GM11168 (cell line): ENCODE results near the gene RAB11B.
"Not testable (repeated sequence)": the region's sequence is repeated elsewhere in the genome, so short reads cannot be mapped to it uniquely, and the experiment has no call there.

Source experiments
- in situ Hi-C: fragments of 300-500 bp; cut with MboI; formaldehyde crosslinking; loops from one replicate; pipeline ENCODE4 v1.12.0; 2022; ENCODE audit warnings: low sequenced_read_pairs; ENCODE audit not compliant: unreplicated experiment

The RAB11B gene

DNA sequence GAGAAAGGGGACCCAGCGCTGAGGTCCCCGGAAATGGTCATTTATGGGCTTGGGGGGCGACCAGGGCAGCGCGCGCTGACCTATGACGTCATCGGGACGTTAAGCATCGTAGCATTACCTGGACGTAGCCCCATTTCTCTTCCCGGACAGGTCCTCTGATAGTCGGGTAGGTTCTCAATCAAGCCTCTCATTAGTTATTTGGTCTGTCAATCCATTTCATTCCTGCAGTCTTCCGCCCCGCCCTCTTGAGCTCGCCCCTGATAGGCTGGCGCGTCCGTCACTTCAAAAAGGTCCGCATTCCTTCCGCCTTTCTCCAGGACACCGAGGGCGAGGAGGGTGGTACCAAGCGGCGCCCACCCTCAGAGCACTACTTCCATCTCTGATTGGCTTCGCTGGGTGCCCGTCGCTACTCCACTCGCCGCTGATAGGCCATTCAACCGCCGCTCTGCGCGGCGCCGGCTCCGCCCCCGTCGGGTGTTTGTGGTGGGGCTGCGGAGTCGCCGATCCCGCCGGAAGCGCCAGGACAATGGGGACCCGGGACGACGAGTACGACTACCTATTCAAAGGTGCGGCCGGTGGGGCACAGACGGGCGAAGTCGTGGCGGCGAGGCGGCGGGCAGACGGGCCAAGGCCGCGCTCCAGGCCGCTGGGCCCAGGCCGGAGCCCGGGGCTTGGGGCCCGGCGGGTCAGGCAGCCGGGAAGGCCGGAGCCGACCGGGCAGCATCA lies at the start of gene RAB11B:
RAB11B (plus strand) TSS at position 470 of the 726 bp plus-strand sequence; CDS start at position 527, 57 bp downstream.
- in situ Hi-C loops = no loop called here

DNA sequence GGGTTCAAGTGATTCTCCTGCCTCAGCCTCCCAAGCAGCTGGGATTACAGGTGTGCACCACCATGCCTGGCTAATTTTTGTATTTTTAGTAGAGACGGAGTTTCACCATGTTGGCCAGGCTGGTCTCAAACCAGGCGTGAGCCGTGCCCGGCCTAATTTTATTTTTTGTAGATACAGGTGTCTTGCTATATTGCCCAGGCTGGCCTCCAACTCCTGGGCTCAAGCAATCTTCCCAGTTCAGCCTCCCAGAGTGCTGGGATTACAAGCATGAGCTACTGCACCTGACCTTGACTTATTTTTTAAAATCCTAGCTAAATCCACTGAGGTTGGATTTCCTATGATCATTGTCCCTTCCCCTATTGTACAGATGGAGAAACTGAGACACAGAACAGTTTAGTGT lies 48.7 kb upstream of the RAB11B start:
- in situ Hi-C loops = not testable (repeated sequence)

DNA sequence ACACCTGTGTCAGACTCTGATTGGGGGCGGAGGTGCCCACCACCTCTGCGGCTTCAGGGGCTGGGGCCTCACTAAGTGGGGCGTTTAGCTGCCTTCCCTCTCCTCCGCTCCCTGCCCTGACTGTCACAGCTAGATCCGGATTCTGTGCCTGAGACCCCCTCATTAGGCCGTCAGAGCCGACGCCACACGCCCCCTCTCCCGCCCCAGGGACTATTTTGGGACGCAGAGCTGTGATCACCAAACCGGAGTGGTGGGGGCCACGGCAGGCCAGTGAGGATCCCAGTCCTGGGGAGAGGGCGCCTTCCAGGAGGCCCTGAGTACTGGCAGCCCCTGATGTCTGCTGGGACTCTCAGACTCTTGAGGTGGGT lies 47.9 kb upstream of the RAB11B start:
- in situ Hi-C loops = no loop called here

DNA sequence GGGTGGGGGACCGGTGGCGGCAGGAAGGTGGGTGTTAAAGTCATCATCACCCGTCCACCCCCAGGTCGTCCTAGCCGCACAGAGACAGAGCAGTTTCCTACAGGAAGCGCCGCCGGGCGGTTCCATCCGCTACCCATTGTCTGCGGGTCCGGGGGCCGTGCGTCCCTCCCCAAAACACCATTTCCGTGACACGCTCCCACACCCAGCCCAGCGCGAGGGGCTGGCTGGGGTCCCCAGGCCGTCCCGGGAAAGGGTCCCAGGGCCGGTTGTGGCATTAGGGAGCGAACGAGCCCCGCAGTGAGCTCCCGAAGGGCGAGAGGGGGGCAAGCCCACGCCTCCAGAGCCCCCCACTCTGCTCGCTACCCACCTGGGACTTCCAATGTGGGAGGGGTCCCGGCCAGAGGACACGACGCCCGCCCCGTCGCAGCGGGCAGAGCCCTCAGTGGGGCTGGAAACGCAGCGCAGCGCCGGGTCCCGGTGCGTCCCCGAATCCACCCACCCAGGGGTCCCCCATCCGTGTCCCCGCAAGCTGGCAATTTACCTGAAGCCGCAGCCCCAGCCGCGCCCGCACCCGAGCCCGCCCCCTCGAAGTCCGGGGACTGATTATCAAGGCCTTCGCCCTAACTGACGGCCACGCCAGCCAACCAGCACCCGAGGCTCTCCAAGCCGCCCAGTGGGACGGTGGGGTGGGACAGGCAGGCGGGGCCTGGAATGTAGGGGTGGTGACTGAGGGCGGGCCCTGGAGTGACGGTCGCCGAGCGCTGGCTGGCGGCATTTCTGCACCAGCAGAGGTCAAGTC lies 47.3 kb upstream of the RAB11B start, which contains the start of gene KANK3:
KANK3 (minus strand) TSS at position 579 of the 799 bp plus-strand sequence. CDS start 5,434 bp downstream, outside the sequence.
- in situ Hi-C loops = no loop called here

DNA sequence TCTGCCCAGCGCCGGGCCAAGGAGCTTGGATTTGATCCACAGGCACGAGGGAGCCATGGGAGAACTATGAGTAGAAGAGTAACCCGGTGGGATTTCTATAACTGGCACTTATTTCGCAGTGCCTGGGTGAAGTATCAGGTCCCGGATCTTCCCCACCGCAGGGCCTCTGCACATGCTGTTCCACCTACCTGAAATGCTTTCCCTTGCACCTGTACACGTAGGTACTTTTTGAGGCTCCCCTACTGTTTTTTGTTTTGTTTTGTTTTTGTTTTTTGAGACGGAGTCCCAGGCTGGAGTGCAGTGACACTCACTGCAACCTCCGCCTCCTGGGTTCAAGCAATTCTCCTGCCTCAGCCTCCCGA lies 46.7 kb upstream of the RAB11B start:
- in situ Hi-C loops = no loop called here

DNA sequence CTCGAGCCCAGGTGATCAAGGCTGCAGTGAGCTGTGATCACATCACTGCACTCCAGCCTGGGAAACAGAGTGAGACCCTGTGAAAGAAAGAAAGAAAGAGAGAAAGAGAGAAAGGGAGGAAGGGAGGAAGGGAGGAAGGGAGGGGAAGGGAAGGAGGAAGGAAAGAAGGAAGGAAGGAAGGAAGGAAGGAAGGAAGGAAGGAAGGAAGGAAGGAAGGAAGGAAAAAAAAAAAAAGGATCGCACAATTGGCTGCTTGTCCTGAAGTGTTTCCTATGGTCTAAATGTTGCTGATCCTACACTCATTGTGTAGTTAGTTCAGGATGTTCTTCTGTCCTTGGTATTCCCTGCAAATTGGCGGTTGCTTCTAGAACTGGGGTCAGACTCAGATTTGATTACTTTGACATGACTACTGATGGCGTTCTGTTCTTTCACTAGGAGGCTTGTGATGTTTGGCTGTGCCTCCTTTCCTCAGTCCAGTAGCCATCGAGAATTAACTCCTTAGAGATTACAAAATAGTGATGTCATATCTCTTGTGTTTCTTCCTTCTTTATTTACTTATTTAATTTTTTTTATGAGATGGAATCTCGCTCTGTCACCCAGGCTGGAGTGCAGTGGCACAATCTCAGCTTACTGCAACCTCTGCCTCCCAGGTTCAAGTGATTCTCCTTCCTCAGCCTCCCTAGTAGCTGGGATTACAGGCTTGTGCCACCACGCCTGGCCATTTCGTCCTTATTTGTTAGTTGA lies 40.4 kb upstream of the RAB11B start:
- in situ Hi-C loops = not testable (repeated sequence)

DNA sequence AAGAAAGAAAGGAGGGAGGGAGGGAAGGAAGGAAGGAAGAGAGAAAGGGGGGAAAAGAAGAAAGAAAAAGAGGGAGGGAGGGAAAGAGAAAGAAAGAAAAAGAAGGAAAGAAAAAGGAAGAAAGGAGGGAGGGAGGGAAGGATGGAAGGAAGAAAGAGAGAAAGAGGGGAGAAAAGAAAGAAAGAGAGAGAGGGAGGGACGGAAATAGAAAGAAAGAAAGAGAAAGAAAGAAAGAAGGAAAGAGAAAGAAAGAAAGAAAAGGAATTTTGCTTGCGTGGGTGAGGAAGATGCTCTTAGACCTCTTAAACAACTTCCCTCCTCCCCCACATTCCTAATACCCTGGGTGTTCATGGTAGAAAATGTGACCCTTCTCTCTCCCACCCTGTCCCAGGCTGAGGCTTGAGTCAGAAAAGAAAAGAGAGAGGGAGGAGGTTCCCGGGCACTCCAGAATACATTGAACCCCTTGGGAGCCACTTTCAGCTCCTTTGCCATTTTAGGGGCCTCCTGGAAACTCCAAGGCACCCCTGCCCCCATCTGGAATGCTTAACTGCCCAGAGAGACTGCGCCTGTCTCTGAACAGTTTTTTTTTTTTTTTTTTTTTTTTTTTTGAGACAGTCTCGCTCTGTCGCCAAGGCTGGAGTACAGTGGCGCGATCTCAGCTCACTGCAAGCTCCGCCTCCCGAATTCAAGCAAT lies 37.9 kb upstream of the RAB11B start:
- in situ Hi-C loops = no loop called here

DNA sequence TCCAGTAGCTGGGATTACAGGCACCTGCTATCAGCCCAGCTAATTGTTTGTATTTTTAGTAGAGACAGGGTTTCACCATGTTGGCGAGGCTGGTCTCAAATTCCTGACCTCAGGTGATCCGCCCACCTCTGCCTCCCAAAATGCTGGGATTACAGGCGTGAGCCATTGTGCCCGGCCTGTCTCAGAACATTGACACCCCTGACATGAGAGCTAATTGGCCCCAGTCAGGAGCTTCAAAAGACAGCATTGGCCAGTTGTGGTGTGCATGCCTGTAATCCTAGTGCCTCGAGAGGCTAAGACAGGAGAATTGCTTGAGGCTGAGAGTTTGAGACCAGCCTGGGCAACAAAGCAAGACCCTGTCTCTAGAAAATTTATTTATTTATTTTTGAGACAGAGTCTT lies 37.3 kb upstream of the RAB11B start:
- in situ Hi-C loops = not testable (repeated sequence)

DNA sequence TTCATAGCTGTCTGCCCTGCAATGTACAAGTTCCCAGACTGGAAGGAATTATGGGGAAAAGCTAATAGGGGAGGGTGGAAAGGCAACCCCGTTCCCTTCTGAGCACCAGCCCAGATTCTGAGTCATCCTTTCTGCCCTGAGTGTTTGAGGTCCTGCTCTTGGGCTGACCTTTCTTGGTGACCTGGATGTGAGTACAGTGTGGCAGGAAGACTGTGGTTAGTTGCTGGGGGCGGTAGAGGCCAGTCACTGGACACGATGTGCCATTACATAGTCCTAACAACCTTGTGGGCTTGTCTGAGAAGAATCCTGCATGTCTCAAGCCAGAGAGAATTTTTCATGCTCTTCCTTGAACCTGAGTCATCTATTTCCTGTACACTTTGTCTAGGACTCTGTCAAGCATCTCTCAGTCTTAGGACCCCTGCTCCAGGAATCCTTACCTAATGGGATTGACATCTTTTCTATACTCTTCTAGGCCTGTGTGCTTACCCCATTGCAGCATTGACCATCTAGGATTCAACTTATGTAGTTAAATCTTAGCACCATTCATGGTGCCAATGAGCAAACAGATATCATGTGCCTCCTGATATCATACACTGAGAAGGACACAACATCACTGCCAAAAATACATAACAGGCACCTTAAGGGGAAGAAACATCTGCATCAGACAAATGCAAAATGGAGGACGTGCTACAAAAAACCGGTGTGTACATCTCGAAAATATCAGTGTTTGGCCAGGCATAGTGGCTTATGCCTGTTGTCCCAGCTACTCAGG lies 34.3 kb upstream of the RAB11B start:
- in situ Hi-C loops = no loop called here

DNA sequence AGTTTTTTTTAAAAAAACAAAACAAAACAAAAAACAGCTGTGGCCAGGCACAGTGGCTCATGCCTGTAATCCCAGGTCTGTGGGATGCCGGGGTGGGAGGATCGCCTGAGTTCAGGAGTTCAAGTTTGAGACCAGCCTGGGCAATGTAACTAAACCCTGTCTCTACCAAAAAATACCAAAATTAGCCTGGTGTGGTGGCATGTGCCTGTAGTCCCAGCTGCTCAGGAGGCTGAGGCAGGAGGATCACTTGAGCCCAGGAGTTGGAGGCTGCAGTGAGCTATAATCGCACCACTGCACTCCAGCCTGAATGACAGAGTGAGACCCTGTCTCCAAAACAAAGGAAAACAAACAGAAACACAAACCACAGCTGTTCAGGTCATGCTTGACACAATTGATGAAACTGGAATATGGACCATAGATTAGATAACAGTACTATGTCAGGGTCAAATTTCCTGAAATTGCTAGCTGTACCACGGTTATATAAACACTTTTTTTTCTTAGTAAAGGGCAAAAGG lies 33.1 kb upstream of the RAB11B start:
- in situ Hi-C loops = no loop called here

DNA sequence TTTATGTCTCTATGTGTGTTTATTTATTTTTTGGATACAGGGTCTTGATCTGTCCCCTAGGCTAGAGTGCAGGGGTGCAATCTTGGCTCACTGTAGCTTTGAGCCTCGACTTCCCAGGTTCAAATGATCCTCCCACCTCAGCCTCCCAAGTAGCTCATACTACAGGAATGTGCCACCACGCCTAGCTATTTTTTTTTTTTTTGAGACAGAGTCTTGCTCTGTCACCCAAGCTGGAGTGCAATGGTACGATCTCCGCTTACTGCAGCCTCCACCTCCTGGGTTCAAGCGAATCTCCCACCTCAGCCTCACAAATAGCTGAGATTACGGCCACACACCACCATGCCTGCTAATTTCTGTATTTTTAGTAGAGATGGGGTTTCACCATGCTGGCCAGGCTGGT lies 31.2 kb upstream of the RAB11B start:
- in situ Hi-C loops = no loop called here

DNA sequence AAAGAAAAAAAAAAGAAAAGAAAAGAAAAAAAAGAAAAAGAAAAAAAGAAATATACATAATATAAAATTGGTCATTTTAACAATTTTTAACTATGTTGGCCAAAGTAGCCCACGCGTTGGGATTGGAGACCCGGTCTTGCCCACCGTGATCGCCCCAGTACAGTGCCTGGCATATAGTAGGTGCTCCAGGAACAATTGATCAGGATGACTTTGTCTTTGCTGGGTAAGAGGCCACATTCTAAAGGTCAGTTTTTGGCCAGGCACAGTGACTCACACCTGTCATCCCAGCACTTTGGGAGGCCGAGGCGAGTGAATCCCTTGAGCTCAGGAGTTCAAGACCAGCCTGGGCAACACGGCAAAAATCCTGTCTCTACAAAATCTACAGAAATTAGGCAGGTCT lies 30.0 kb upstream of the RAB11B start:
- in situ Hi-C loops = no loop called here

DNA sequence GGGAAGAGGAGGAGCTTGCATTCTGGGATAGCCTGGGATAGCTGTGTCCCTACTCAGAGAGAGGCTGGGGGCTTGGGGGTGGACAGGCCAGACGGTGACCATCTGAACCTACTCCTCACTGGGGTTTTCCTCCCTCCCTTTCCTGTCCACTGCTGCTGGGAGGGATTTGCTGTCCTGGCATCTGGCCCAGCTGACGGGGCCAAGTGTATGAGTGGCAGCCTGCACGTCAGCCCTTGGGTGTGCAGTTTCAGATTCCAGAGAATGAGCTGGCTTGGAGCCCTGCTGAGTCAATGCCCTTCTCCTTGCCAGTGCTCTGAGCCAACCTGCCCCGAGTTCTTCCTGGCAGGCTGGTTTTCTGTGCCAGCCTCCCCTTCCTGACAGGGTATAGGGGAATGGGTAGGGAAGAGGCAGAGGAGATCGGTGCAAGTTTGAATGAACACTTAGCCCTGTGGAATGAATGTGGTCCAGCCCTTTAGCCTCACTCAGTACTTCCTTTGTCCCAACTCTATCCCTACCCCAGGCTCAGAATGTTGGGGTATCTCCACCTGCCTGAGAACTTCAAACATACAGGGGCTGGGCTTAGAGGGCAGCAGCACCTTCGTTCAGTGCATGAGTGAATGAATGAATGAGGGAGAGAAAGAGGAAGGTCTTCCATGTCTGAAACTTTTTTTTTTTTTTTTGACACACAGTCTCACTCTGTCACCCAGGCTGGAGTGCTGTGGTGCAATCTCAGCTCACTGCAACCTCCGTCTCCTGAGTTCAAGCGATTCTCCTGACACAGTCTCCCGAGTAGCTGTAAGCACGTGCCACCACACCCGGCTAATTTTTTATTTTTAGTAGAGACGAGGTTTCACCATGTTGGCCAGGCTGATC lies 28.0 kb upstream of the RAB11B start:
- in situ Hi-C loops = no loop called here

DNA sequence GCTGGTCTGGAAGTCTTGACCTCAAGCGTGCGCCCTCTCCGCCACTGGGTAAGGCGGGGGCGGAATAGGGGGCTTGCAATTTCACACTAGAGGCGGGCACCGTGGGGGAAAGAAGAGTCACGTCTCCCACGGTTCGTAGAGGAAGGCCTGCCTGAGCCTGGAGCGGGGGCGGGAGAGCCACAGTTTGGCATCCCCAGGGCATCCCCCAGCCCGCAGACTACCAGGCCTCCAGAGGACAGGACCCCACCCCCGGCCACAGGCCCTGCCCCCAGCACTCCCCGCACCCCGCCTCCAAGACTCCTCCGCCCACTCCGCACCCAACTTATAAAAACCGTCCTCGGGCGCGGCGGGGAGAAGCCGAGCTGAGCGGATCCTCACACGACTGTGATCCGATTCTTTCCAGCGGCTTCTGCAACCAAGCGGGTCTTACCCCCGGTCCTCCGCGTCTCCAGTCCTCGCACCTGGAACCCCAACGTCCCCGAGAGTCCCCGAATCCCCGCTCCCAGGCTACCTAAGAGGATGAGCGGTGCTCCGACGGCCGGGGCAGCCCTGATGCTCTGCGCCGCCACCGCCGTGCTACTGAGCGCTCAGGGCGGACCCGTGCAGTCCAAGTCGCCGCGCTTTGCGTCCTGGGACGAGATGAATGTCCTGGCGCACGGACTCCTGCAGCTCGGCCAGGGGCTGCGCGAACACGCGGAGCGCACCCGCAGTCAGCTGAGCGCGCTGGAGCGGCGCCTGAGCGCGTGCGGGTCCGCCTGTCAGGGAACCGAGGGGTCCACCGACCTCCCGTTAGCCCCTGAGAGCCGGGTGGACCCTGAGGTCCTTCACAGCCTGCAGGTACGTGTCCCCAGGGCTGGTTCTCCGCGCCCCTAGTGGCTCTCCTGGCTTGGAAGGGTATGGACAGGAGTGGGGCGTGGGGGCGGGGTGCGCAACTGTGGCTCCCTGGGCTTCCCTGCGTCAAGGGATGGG lies 26.1 kb upstream of the RAB11B start, which contains the start of gene ANGPTL4:
ANGPTL4 (plus strand) TSS at position 353 of the 969 bp plus-strand sequence; CDS start at position 520, 167 bp downstream.
- in situ Hi-C loops = no loop called here

DNA sequence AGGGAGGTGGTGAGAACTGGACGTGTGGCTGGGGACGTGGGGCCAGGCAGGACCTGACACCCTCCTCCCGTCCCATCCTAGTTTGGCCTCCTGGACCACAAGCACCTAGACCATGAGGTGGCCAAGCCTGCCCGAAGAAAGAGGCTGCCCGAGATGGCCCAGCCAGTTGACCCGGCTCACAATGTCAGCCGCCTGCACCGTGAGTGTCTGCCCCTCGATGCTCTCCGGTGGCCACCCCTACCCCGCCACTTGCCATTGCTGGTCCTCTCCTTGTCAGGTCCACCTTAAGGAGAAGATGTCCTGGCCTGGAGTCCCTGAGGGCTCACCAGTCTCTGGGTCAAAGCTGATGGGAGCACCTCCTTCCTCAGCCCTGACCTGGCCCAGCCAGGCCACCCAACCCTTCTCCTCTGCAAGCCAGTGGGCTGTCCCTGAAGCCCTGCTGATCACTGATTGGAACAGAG lies 24.0 kb upstream of the RAB11B start:
- in situ Hi-C loops = no loop called here

DNA sequence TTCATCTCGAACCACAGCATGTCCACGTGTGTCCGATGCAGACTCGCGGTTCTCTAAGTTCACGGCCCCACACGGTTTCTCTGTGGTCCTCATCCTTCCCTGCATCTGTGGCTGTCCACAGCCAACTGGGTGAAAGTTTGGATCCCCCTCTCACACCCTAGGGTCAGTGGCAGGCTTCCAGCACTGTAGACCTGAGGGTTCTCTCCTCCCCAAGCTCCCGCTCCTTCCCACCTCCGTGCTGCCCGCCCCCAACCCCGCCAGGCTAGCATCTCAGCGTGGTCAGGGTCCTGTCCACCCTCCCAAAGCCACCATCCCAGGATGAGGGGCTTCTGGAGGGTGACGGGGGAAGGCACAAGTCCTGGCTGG lies 23.2 kb upstream of the RAB11B start:
- in situ Hi-C loops = no loop called here

DNA sequence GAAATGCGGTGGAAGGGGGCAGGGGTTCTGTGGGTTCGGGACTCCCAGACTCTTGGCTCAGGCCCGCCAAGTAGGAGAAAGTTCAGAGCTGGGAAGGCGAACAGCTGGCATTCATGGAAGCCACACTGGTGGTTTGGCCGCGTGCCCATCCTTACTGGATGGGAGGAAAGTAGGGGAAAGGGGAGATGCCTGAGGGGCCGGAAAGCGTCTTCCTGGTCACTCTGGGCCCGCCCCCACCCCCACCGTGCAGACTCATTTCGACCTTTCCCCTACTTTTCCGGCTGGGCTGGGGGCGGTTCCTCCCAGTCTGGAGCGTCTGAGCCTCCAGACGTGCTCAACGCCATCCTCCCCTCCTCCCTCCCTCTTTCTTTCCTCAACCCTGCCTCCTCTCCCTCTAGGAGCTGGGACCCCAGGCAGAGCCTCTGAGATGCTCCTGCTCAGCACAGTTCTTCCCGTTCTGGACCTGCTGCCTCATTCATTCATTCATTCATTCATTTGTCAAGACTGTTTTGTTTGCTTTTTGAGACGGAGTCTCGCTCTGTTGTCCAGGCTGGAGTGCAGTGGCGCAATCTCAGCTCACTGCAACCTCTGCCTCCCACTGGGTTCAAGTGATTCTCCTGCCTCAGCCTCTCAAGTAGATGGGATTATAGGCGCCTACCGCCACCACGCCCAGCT lies 22.7 kb upstream of the RAB11B start:
- in situ Hi-C loops = no loop called here
